Measurements from ENCODE around the gene DPEP2NB.

DPEP2NB gene

GRCh38 chr16:67967183-67967957 is 48.3 kb downstream of the DPEP2NB start:
- DNase-seq (ENCODE audit: low spot score in 2 of 2): peak in 1 of 2 experiments; percentile 9
- no peaks in the 10 kb centered on the region for H3K9me3 ChIP-seq
- H3K4me3 ChIP-seq: peak overlapping the region; percentile 59
- H3K36me3 ChIP-seq (replicated peaks): peaks cover 6% of the 10 kb centered on the region
- no peaks in the 10 kb centered on the region for H3K27me3 ChIP-seq (ENCODE audit: low read depth)
- in situ Hi-C loops (cut with MboI; ENCODE audit: low sequenced_read_pairs): no loop called here
- peaks cover 9% of the 10 kb centered on the region for H3K4me1 ChIP-seq

- Histone ChIP-seq H3K4me3 (peak overlapping the region; percentile 59), H3K27me3 (ENCODE audit: low read depth) (no peaks in the 10 kb centered on the region), H3K9me3 (no peaks in the 10 kb centered on the region), H3K36me3 (replicated peaks) (peaks cover 11% of the 10 kb centered on the region), H3K4me1 (peaks cover 9% of the 10 kb centered on the region)
- DNase-seq (ENCODE audit: low spot score in 2 of 2): peak in 1 of 2 experiments; percentile 63
- in situ Hi-C loops (cut with MboI; ENCODE audit: low sequenced_read_pairs): no loop called here
These were observed 49.0 kb downstream of the DPEP2NB start for GRCh38 chr16:67966549-67967182.

GRCh38 chr16:67965668-67966548 is 49.8 kb downstream of the DPEP2NB start:
- DNase-seq (ENCODE audit: low spot score in 2 of 2): peak in 1 of 2 experiments; percentile 57
- in situ Hi-C loops (cut with MboI; ENCODE audit: low sequenced_read_pairs): no loop called here

GRCh38 chr16:67964477-67965131 is 51.1 kb downstream of the DPEP2NB start:
- Histone ChIP-seq H3K9me3 (no peaks in the 10 kb centered on the region), H3K4me3 (no peak overlapping the region), H3K27me3 (ENCODE audit: low read depth) (no peaks in the 10 kb centered on the region), H3K4me1 (peaks cover 9% of the 10 kb centered on the region), H3K36me3 (replicated peaks) (peaks cover 20% of the 10 kb centered on the region)
- in situ Hi-C loops (cut with MboI; ENCODE audit: low sequenced_read_pairs): no loop called here
- no peak for DNase-seq (ENCODE audit: low spot score in 2 of 2)

More at GRCh38 chr16:67965668-67966548, 49.8 kb downstream of the DPEP2NB start:
- Histone ChIP-seq H3K4me1 (peaks cover 9% of the 10 kb centered on the region), H3K4me3 (no peak overlapping the region), H3K27me3 (ENCODE audit: low read depth) (no peaks in the 10 kb centered on the region), H3K36me3 (replicated peaks) (peaks cover 18% of the 10 kb centered on the region), H3K9me3 (no peaks in the 10 kb centered on the region)

DNA sequence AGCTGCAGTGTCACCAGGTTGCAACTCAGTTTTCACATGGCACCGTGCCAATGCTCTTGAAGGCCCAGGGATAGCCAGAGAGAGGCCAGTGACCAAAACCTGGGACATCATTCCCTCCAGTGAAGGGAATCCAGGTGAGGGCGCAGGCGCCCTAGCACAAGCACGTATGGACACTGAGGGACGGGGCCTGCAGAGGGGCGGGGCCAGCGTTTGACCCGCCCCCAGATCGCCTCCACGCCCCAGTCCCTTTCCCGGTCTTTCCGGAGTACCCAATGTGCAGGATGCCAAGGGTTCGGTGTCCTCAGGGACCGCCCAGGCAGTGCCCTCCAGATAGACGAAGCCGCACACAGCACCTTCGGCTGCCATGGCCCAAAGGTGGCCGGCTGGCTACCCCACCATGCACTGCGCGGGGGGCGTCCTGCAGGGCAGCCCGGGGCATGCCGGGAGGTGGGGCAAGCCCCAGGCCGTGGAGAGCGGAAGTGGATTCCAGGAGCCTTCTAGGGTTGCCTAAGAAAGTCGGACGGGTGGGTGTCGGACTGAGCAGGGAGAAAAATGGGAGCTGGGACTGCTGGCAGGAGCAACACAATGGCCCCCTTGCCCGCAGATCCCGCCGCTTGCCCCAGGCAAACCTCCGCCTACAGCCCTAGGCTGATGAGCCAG is 51.9 kb downstream of the DPEP2NB start:
- H3K4me1 ChIP-seq: peaks cover 9% of the 10 kb centered on the region
- peaks cover 22% of the 10 kb centered on the region for H3K36me3 ChIP-seq (replicated peaks)
- in situ Hi-C loops (cut with MboI; ENCODE audit: low sequenced_read_pairs): no loop called here
- no peak for DNase-seq (ENCODE audit: low spot score in 2 of 2)
- H3K27me3 ChIP-seq (ENCODE audit: low read depth): no peaks in the 10 kb centered on the region
- H3K4me3 ChIP-seq: no peak overlapping the region
- no peaks in the 10 kb centered on the region for H3K9me3 ChIP-seq
